GM19099 (cell line): ENCODE measurements around the gene PPP4R4.

Experiments
- POLR2A ChIP-seq: IDR thresholded peaks from 3 replicates; pipeline ENCODE4 v1.6.1; 2011; ENCODE audit warnings: low read depth; ENCODE audit not compliant: insufficient read length; ENCODE audit errors: extremely low read depth

Gene PPP4R4

DNA sequence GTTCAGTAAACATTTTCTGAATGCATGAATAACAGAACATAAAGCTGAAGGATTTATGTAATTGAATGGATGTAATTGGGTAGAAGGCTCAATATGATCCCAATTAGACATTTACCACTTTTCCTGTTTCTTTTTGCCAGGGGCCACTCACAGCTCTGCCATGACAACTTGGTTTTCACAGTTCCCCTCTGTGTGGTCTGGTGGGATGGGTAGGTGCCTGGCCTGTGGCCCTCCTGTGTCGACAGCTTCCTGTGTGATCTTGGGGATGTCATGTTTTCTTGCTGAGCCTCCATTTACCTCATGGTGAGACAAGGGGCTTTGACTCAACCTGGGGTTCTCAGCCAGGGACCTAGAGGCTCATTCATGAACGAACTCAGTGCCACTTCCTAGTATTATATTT lies 131.5 kb downstream of the PPP4R4 start:
- no peak for TF ChIP-seq POLR2A

GRCh38 chr14:94306047-94306978 lies 132.2 kb downstream of the PPP4R4 start:
- no peak for TF ChIP-seq POLR2A

- no peak for TF ChIP-seq POLR2A
These were observed 133.4 kb downstream of the PPP4R4 start for GRCh38 chr14:94307410-94307992.

DNA sequence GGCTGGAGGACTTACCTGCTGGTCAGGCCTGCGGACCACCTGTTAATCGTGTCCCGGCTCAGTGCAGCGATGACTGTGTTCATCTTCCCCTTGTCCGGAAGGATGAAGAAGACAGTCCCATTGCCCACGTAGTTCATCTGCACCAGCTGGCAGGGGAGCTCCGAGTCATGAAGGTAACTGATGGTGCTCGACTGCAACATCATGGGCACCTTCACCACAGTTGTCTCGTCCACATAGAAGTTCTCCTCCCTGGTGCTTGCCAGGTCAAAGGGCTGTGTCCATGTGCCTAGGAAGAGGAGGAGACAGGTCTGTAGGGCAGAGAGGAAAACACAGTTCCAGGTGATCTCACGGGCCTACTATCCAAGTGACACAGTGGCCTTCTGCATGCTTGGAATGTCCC lies 135.6 kb downstream of the PPP4R4 start:
- no peak for TF ChIP-seq POLR2A

DNA sequence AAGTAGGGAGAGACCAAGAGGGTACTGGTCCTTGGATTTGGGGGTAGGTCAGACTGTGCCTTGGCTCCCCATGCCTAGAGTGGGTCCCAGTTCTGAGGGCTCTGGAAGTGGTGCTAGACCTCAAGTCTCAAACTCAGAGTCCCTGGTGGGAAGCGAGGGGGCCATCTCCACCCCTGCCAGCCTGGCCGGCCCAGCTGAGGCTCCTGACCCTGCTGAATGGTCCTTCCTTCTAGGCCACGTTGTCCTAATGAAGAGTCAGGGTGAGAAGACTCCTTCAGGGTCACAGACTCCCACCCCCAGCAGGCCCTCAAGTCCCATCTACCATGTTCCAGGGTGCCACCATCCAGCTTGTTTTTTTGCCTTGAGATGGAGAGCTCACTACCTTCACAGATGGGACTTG lies 136.1 kb downstream of the PPP4R4 start:
- no peak for TF ChIP-seq POLR2A

DNA sequence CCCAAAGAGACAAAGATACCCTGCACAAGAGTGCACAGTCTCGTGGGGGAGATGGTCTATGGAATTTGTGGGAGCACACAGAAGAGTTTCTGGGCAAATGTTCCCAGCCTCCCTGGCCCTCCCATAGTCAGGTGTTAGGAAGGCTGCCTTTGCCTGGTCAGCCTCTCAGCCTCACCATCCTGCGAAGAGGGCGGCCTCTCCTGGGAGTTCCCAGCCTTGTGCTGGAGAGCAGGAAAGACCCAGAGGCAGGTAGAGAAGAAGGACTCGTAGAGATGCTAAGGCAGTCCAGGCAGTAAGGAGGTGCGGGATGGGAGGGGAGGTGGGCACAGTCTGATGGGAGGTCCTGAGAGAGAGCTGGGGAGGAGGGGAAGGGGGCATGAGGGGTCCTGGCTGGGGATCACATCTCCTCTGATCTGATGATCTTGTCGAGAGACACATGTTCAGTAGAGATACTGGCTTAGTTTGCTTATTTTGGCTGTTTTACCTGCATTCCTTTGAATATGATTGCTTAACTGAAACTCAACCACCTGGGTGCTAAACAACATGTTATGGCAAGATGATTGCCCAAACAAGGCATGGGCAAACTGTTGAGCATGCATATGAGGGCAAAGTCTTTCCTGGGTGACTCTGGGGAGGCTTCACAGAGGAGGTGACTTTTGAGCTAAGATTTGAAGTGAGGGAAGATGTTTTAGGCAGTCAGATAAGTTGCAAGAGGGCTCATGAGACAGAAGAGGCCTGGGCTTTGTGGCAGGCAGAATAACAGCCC lies 138.5 kb downstream of the PPP4R4 start:
- TF ChIP-seq POLR2A = no peak

- no peak for TF ChIP-seq POLR2A
These were observed 140.0 kb downstream of the PPP4R4 start for GRCh38 chr14:94313991-94314655.

DNA sequence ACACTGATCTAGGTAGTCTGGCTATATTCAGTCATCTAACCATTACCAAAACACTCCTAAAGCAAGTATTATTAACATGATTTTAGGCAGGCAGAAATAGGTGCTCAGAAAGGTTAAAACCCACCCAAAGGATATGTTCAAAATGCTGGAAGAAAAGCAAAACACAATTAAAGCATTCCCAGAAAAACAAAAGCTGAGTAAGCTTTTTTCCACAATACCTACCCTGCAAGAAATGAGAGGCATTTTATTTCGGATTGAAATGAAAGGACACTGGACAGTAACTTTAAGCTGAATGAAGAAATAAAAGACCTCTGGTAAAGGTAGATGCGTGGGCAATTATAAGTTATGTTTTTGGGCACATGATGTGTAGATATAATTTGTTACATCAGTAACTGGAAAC lies 140.8 kb downstream of the PPP4R4 start:
- no peak for TF ChIP-seq POLR2A

DNA sequence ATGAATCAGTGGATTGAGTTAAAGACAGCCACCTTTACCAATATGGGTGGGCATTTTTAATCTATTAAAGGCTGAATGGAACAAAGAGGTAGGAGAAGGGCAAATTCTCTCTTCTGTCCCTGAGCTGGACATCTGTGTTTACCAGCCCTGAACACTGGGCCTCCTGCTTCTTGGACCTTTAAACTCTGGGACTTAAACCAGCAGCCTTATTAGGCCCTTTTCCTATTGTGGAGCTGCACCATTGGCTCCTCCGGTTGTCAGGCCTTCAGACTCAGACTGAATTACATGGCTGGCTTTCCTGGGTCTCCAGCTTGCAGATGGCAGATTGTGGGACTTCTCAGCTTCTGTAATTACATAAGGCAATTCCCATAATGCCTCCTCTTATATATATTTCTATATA lies 142.6 kb downstream of the PPP4R4 start:
- TF ChIP-seq POLR2A = no peak

- TF ChIP-seq POLR2A = no peak
These were observed 143.1 kb downstream of the PPP4R4 start for GRCh38 chr14:94317259-94317658.

DNA sequence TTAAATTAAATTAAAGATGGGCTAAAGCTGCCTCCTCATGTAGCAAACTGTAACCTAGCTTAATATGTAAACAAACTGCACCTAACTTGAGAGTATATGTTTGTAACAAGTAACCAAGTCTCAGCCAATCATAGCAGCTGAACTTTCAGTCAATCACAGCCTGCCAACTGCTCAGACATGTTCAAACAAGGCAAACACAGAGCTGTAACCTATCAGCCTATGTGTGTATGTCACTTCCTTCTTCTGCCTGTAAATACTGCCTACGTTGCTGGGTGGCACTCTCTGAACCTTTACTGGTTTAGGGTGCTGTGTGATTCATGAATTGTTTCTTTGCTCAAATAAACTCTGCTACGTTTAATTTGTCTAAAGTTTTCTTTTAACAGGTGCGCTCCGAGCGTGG lies 146.1 kb downstream of the PPP4R4 start:
- no peak for TF ChIP-seq POLR2A

DNA sequence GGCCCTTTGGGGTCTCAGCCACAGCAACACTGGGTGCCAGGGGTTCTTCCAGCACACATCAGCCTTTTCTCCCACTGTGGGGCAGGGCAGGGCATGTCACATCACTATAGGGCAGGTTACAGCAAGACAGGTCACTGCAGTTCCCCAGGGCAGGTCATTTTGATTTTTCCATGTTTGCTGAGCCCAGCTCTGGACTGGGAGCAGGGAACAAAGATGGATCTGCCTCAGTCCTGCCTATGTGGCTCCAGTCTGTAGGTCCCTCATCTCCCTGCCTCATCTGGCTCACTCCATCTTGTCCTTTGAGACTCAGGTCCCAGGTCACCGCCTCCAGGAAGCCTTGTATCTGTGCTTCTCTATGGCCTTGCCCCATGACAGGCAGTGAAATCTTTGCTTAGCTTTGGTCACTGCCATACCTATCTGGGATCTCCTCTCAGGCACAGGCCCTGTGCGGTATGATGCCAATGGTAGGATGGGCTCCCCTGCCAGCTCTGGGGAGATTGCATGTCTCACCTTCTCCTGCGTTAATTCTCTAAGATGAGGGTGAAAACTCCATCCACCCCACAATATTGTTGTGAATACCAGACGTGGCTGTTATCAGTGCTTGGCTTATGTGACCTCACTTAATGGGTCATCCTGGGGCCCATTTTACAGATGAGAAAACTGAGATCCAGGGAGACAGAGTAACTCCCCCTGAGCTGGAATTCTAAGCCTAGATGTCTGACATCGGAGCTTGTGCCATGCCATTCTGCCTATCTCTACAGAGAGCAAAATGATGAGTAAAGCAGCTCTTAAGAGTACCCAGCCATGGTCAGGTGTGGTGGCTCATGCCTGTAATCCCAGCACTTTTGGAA lies 147.5 kb downstream of the PPP4R4 start:
- no peak for TF ChIP-seq POLR2A

GRCh38 chr14:94322648-94323570 lies 148.8 kb downstream of the PPP4R4 start, which contains the start of gene SERPINA6:
Gene SERPINA6 (minus strand): TSS chr14:94323336. CDS start chr14:94314648, 8,688 bp downstream.
- no peak for TF ChIP-seq POLR2A
